Measurements from ENCODE around the gene GAL. TPM values are rescaled to one million over a fixed set of nuclear protein-coding genes. Genes with fewer than 3 reads are reported as not detected.

The GAL gene
- total RNA-seq, 1 experiment from 2014 or later, result 4.4 TPM

DNA sequence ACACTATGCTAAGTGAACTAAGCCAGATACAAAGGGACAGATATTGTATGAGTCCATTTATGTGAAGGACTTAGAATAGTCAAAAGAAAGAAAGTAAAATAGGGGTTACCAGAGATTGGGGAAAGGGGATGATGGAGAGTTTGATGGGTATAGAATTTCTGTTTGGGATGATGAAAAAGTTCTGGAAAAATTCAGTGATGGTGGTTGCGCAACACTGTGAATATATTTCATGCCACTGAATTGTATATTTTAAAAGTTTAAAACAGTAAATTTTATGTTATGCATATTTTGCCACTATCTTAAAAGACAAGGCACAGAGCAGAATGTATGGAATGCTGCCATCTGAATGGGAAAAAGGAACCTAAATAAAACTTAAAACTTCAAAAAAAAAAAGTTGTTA is 37.8 kb downstream of the GAL start:
- POLR2A ChIA-PET (ENCODE audit: low non-redundant PET), result no interaction called here

DNA sequence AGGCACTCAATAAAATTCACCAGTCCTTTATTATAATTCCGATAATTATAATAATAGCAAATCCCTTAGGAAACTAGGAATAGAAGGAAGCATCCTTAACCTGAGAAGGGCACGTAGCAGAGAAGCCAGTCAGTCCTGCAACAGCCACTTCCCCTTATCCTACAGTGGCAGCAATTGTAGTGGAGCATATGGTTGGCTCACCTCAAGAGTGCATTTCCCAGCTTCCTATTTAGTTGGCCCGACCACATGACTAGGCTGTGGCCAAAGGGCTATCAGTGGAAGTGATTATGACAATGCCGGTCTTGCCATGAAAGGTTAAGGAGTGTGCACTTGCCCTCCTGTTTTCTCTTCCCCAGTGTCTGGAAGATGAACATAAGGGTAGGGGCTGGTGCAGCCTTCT is 39.9 kb downstream of the GAL start:
- no TSS peak for BruUV-seq (replicated peaks)
- no peak overlapping the region for H3K4me3 ChIP-seq (ENCODE audit: low read depth, low read length, poor library complexity, severe bottlenecking)
- no peaks in the 10 kb centered on the region for H3K4me1 ChIP-seq (ENCODE audit: insufficient read depth, low read length, poor library complexity, severe bottlenecking)
- CTCF ChIA-PET, result no interaction called here
- no peaks in the 10 kb centered on the region for H3K9me3 ChIP-seq (ENCODE audit: low read depth, low read length, poor library complexity, severe bottlenecking)
- DNase-seq (ENCODE audit: low spot score), result no peak
- intact Hi-C loops (cut with micrococcal nuclease; ENCODE audit: unreplicated experiment), result no loop called here
- no peaks in the 10 kb centered on the region for H3K36me3 ChIP-seq (ENCODE audit: insufficient read depth, low read length, poor library complexity, severe bottlenecking)
- TF ChIP-seq, protein P1, sequence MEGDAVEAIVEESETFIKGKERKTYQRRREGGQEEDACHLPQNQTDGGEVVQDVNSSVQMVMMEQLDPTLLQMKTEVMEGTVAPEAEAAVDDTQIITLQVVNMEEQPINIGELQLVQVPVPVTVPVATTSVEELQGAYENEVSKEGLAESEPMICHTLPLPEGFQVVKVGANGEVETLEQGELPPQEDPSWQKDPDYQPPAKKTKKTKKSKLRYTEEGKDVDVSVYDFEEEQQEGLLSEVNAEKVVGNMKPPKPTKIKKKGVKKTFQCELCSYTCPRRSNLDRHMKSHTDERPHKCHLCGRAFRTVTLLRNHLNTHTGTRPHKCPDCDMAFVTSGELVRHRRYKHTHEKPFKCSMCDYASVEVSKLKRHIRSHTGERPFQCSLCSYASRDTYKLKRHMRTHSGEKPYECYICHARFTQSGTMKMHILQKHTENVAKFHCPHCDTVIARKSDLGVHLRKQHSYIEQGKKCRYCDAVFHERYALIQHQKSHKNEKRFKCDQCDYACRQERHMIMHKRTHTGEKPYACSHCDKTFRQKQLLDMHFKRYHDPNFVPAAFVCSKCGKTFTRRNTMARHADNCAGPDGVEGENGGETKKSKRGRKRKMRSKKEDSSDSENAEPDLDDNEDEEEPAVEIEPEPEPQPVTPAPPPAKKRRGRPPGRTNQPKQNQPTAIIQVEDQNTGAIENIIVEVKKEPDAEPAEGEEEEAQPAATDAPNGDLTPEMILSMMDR (conservative IDR thresholded peaks at IDR 0.05; ENCODE audit: low read depth, low read length), result no peak
- peaks cover 9% of the 10 kb centered on the region for H3K27me3 ChIP-seq (replicated peaks; ENCODE audit: insufficient read depth, low read depth, low read length, poor library complexity)
- POLR2A ChIA-PET (ENCODE audit: low non-redundant PET), result no interaction called here
- H3K27ac ChIP-seq (ENCODE audit: low read depth, low read length, poor library complexity, severe bottlenecking), result no peak overlapping the region

More for the DNA sequence above, 37.8 kb downstream of the GAL start:
- BruUV-seq (replicated peaks), result no TSS peak
- intact Hi-C loops (cut with micrococcal nuclease; ENCODE audit: unreplicated experiment), result no loop called here
- TF ChIP-seq, protein P1 (conservative IDR thresholded peaks at IDR 0.05; ENCODE audit: low read depth, low read length), result no peak
- TF ChIP-seq EZH2 (IDR thresholded peaks at IDR 0.05; ENCODE audit: borderline replicate concordance, low read depth, low read length, poor library complexity, severe bottlenecking), result no peak
- Histone ChIP-seq H3K27me3 (replicated peaks; ENCODE audit: insufficient read depth, low read depth, low read length, poor library complexity) (peaks cover 9% of the 10 kb centered on the region), H3K4me3 (ENCODE audit: low read depth, low read length, poor library complexity, severe bottlenecking) (no peak overlapping the region), H3K4me1 (ENCODE audit: insufficient read depth, low read length, poor library complexity, severe bottlenecking) (no peaks in the 10 kb centered on the region), H3K36me3 (ENCODE audit: insufficient read depth, low read length, poor library complexity, severe bottlenecking) (no peaks in the 10 kb centered on the region), H3K27ac (ENCODE audit: low read depth, low read length, poor library complexity, severe bottlenecking) (no peak overlapping the region), H3K9me3 (ENCODE audit: low read depth, low read length, poor library complexity, severe bottlenecking) (no peaks in the 10 kb centered on the region)
- DNase-seq (ENCODE audit: low spot score), result no peak
- CTCF ChIA-PET, result no interaction called here

DNA sequence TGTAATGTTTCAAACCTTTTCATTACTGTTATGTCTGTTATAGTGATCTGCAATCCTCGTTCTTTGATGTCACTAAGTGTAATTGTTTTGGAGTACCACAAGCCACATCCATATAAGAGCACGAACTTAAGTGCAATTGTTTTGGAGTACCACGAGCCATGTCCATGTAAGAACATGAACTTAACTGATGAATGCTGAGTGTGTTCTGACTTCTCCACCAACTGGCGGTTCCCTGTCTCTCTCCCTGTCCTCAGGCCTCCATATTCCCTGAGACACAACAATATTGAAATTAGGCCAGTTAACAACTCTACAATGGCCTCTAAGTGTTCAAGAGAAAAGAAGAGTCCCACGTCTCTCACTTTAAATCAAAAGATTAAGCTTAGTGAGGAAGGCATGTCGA is 43.4 kb downstream of the GAL start:
- TF ChIP-seq, protein P1 (conservative IDR thresholded peaks at IDR 0.05; ENCODE audit: low read depth, low read length), result no peak
- TF ChIP-seq EZH2 (IDR thresholded peaks at IDR 0.05; ENCODE audit: borderline replicate concordance, low read depth, low read length, poor library complexity, severe bottlenecking), result no peak
- DNase-seq (ENCODE audit: low spot score), result no peak
- H3K27ac ChIP-seq (ENCODE audit: low read depth, low read length, poor library complexity, severe bottlenecking), result no peak overlapping the region
- BruUV-seq (replicated peaks), result no TSS peak
- H3K27me3 ChIP-seq (replicated peaks; ENCODE audit: insufficient read depth, low read depth, low read length, poor library complexity), result peaks cover 9% of the 10 kb centered on the region
- CTCF ChIA-PET, result no interaction called here
- no peak overlapping the region for H3K4me3 ChIP-seq (ENCODE audit: low read depth, low read length, poor library complexity, severe bottlenecking)
- H3K9me3 ChIP-seq (ENCODE audit: low read depth, low read length, poor library complexity, severe bottlenecking), result no peaks in the 10 kb centered on the region
- H3K4me1 ChIP-seq (ENCODE audit: insufficient read depth, low read length, poor library complexity, severe bottlenecking), result no peaks in the 10 kb centered on the region
- intact Hi-C loops (cut with micrococcal nuclease; ENCODE audit: unreplicated experiment), result no loop called here
- H3K36me3 ChIP-seq (ENCODE audit: insufficient read depth, low read length, poor library complexity, severe bottlenecking), result no peaks in the 10 kb centered on the region
- POLR2A ChIA-PET (ENCODE audit: low non-redundant PET), result no interaction called here

Measured in A673 (cell line).